SK-MEL-5 (cell line): ENCODE measurements around the gene RPL28. TPM values are rescaled to one million over a fixed set of nuclear protein-coding genes. Genes with fewer than 3 reads are reported as not detected.
A peak's percentile ranks its signal among the peaks of the same experiment; 100 is the strongest.

ENCODE experiments used
- DNase-seq: peaks from one replicate; pipeline ENCODE4 v3.0.0-alpha.2; 2016; ENCODE audit warnings: low read depth, low spot score
- in situ Hi-C: cut with HindIII; loops from 2 replicates; pipeline ENCODE4 v1.10.0; 2016; ENCODE audit warnings: low sequenced_read_pairs, high pct_unique_total_duplicates, low pct_unique_long_range_greater_than_20kb
- polyA plus RNA-seq, 2 experiments: library from polyadenylated mRNA; depleted of rRNA; stranded (reverse); fragments of >200 nt; gene quantifications; 2 replicates each; pipeline ENCODE4 v1.2.3, GENCODE V29; 2015
- total RNA-seq: library from RNA; depleted of rRNA; stranded (reverse); fragments of >200 nt; shearing (Covaris generic); gene quantifications from 2 replicates; pipeline ENCODE4 v1.2.3, GENCODE V29; 2014; rRNA removed

Gene RPL28
- 394 and 461 TPM in 2 replicates for total RNA-seq
- 1,031 and 1,668 TPM in 2 replicates for polyA plus RNA-seq (2015; cell fraction: cytosol; rRNA removed)
- 230 and 348 TPM in 2 replicates for polyA plus RNA-seq (2015; cell fraction: nucleus; rRNA removed)

- in situ Hi-C loops: no loop called here
- peak; percentile 98 for DNase-seq
Measured at GRCh38 chr19:55385724-55386492, at the start of gene RPL28. Gene RPL28 (plus strand): TSS chr19:55385932. CDS start chr19:55386358, 426 bp downstream.

GRCh38 chr19:55336101-55336500 is 49.6 kb upstream of the RPL28 start:
- DNase-seq: no peak
- in situ Hi-C loops: no loop called here

GRCh38 chr19:55339105-55339888 is 46.4 kb upstream of the RPL28 start, which contains the start of gene KMT5C:
Gene KMT5C (plus strand): TSS chr19:55339876. CDS start chr19:55341937, 2,061 bp downstream.
- peak; percentile 100 for DNase-seq
- in situ Hi-C loops: no loop called here

GRCh38 chr19:55339889-55340783 is 45.6 kb upstream of the RPL28 start:
- no peak for DNase-seq
- in situ Hi-C loops: no loop called here

GRCh38 chr19:55340784-55341147 is 45.0 kb upstream of the RPL28 start:
- in situ Hi-C loops: no loop called here

GRCh38 chr19:55341171-55341588 is 44.6 kb upstream of the RPL28 start:
- in situ Hi-C loops: no loop called here
- DNase-seq: peak; percentile 56

More at GRCh38 chr19:55340784-55341147, 45.0 kb upstream of the RPL28 start:
- DNase-seq: no peak

- no peak for DNase-seq
- in situ Hi-C loops: no loop called here
Measured at GRCh38 chr19:55341595-55342531, 43.9 kb upstream of the RPL28 start.

- in situ Hi-C loops: no loop called here
- DNase-seq: no peak
Measured at GRCh38 chr19:55344444-55344843, 41.3 kb upstream of the RPL28 start.

- in situ Hi-C loops: no loop called here
- no peak for DNase-seq
Measured at GRCh38 chr19:55345101-55345817, 40.5 kb upstream of the RPL28 start.

GRCh38 chr19:55345818-55346724 is 39.7 kb upstream of the RPL28 start:
- DNase-seq: no peak
- in situ Hi-C loops: no loop called here

GRCh38 chr19:55346725-55347441 is 38.8 kb upstream of the RPL28 start:
- in situ Hi-C loops: no loop called here

GRCh38 chr19:55347442-55348009 is 38.2 kb upstream of the RPL28 start:
- DNase-seq: no peak
- in situ Hi-C loops: no loop called here

More at GRCh38 chr19:55346725-55347441, 38.8 kb upstream of the RPL28 start:
- no peak for DNase-seq

GRCh38 chr19:55348317-55349034 is 37.3 kb upstream of the RPL28 start:
- in situ Hi-C loops: no loop called here
- DNase-seq: no peak
